Esophagus squamous epithelium (tissue), 4 donors: ENCODE results near the gene POLE3.

Experiments
- POLR2A ChIP-seq, 4 donors: fragments of 450-650 bp; IDR thresholded peaks; one replicate each; pipeline ENCODE4 v1.6.1; 2017; ENCODE audit warnings: antibody characterized with exemption in 4 of 4, mild to moderate bottlenecking in 4 of 4, moderate library complexity in 3 of 4
- TF ChIP-seq, protein P1 (sequence below), 6 experiments: fragments of 450-650 bp in 4 of 6; fragments of 200-600 bp in 2 of 6; sonication (generic) in 2 of 6; IDR thresholded peaks; one replicate each; pipeline ENCODE4 v1.5.1; 2016 to 2019; ENCODE audit warnings: antibody characterized with exemption in 6 of 6, mild to moderate bottlenecking in 4 of 6, moderate library complexity in 4 of 6

DNA sequence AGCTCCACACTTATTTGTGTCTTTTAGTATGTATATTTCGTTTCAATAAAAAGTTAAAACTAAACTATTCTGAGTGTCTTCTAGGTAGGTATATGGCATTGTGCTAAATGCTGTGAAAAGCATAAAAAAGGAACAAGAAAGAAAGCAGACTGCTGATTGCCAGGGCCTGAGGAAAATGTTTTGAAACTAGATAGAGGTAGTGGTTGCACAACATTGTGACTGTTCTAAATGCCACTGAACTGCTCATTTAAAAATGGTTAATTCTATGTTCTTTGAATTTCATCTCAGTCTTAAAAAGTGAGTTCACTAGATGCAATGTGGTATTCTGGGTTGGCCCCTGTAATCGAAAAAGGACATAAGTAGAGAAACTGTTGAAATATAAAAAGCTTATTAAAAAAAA lies 6.8 kb downstream of the POLE3 start:
- TF ChIP-seq, protein P1, sequence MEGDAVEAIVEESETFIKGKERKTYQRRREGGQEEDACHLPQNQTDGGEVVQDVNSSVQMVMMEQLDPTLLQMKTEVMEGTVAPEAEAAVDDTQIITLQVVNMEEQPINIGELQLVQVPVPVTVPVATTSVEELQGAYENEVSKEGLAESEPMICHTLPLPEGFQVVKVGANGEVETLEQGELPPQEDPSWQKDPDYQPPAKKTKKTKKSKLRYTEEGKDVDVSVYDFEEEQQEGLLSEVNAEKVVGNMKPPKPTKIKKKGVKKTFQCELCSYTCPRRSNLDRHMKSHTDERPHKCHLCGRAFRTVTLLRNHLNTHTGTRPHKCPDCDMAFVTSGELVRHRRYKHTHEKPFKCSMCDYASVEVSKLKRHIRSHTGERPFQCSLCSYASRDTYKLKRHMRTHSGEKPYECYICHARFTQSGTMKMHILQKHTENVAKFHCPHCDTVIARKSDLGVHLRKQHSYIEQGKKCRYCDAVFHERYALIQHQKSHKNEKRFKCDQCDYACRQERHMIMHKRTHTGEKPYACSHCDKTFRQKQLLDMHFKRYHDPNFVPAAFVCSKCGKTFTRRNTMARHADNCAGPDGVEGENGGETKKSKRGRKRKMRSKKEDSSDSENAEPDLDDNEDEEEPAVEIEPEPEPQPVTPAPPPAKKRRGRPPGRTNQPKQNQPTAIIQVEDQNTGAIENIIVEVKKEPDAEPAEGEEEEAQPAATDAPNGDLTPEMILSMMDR (IDR thresholded peaks at IDR 0.05), result no peak
- TF ChIP-seq POLR2A (IDR thresholded peaks at IDR 0.05), result no peak
